Mammary epithelial cell (primary cell): ENCODE data around the gene TMEM175.

Source experiments
- CTCF ChIP-seq, 2 donors: IDR thresholded peaks in 1 of 2; conservative IDR thresholded peaks in 1 of 2; 2 replicates each; pipeline ENCODE4 v1.5.1; 2011 to 2012; ENCODE audit warnings: inconsistent platforms in 2 of 2, low read length in 2 of 2, mild to moderate bottlenecking in 2 of 2, control low read depth in 1 of 2, low read depth in 1 of 2; ENCODE audit not compliant: insufficient read depth in 1 of 2; ENCODE audit errors: extremely low read depth in 1 of 2
- EZH2 ChIP-seq: IDR thresholded peaks from 2 replicates; pipeline ENCODE4 v1.6.1; 2012; ENCODE audit warnings: low read length, inconsistent platforms, borderline replicate concordance

GRCh38 chr4:972651-973424 is 40.6 kb downstream of the TMEM175 start:
- no peak for TF ChIP-seq EZH2
- TF ChIP-seq CTCF (conservative IDR thresholded peaks at IDR 0.05 in 1 of 2, IDR thresholded peaks at IDR 0.05 in 1 of 2; ENCODE audit: extremely low read depth in 1 of 2, insufficient read depth in 1 of 2, low read depth in 1 of 2, low read length in 2 of 2) = no peak
